Stimulated activated CD8-positive, alpha-beta memory T cell treated with anti-CD3 and anti-CD28 coated beads, Interleukin-2, amount 100 ng/mL, for 1 hour (primary cell): ENCODE results near the gene NNMT.
"Not testable (repeated sequence)": the region's sequence is repeated elsewhere in the genome, so short reads cannot be mapped to it uniquely, and the experiment has no call there.

ENCODE experiments used
- DNase-seq, 2 donors: peaks; one replicate each; pipeline ENCODE4 v3.0.0-alpha.2; 2020; ENCODE audit warnings: low read depth in 2 of 2

The NNMT gene

DNA sequence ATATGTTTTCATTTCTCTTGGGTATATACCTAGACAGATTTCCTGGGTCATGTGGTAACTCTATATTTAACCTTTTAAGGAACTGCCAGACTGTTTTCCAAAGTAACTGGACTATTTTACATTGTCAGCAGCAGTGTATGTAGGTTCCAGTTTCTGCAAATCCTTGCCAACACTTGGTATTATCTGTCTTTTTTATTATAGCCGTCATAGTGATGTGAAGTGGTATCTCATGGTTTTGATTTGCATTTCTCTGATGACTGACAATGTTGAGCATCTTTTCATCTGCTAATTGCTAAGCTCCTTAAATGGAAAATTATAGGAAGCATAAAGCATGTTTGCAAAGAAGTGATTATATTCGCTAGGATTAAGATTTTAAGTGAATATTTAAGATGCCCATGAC, 13.9 kb downstream of the NNMT start:
- DNase-seq = no peak

- no peak for DNase-seq
Measured at GRCh38 chr11:114311946-114312345, 15.7 kb downstream of the NNMT start.

DNA sequence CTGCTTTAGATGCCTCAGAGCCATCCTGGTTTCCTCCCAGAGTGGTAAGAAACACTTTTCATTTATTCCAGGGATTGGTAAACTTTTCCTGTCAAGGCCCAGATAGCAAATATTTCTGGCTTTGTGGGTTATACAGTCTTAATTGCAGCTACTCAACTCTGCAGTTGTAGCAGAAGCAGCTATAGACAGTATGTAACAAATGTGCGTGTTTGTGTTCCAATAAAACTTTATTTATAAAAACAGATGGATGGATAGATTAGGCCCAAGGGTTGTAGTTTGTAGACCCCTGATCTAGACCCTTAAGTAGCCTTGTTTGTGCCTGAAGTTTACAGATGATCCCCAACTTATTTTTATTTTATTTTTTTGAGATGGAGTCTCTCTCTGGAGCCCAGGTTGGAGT, 17.9 kb downstream of the NNMT start:
- DNase-seq = no peak

DNA sequence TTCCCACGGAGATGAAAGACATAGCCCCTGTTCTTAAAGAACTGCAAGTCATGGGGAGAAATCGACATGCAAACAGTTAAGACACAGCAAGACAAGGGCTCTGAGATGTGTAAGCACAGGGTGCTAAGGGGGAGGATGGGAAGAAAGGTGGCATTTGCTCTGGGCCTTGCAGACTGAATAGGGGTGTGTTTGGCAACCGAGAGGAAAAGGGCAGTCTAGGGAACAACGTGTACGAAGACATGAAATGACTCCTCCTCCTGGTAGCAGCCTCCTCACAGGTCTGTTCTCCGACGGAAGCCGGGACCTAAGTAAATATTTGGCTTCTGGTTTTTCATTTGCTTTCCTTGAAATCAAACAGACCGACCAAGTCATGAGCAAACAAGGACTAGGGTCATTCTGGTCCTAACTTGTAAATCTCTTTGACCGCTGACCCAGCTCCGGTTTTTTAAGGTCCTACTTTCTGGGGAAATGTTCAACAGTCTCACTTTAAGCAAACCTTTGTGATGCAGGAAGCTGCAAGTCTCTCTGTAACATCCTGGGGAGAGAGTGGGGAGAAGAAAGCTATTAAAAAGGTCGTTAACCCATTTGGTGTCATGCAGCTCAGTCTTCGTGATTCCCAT, 19.7 kb downstream of the NNMT start:
- DNase-seq = no peak

- DNase-seq = no peak
Measured at GRCh38 chr11:114316980-114317786, 21.0 kb downstream of the NNMT start.

- DNase-seq = no peak
Measured at GRCh38 chr11:114317787-114318137, 21.6 kb downstream of the NNMT start.

- no peak for DNase-seq
Measured at GRCh38 chr11:114318361-114318760, 22.2 kb downstream of the NNMT start.

DNA sequence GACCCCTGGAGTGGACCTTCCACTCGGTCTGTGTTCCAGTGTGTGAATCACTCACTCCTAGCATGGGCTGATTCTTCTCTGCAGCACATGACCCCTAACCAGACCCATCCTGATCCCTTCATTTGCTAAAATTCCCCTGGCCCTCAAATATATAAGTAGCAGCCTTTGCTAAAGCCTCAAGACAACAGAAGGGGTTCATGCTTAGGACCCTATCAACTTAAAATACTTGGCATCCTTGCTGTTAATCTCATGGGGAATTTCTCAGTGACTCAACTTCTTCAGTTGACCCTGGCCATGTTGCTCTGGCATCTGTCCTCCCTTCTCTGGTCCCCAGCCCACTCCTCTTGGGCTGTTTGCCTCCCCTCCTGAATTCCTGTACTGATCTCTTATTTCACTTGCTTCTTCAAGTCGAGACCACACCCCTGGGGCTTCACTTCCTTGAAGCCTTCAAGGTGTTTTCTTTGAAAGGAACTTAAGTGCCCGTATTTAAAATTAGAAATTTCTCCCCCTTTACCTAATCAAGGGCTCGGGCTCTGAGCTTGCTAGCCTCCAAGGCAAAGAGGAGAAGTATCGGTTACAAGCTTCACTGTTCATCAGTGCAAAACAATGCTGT, 23.6 kb downstream of the NNMT start:
- no peak for DNase-seq

- DNase-seq = no peak
Measured at GRCh38 chr11:114321621-114322257, 25.5 kb downstream of the NNMT start.

DNA sequence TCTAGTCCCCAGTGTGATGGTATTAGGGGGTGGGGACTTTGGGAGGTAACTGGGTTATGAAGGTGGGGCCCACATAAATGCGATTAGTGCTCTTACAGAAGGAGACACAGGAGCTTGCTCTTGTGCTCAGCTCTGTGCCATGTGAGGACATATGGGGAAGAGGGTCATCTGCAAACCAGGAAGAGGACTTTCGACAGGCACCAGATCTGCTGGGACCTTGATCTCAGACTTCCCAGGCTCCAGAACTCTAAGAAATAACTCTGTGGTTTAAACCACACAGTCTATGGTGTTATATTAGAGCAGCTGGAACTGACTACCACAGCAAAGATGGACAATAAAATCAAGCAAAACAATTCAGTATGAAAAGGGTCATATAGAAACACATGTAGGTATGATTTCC, 26.7 kb downstream of the NNMT start:
- no peak for DNase-seq

DNA sequence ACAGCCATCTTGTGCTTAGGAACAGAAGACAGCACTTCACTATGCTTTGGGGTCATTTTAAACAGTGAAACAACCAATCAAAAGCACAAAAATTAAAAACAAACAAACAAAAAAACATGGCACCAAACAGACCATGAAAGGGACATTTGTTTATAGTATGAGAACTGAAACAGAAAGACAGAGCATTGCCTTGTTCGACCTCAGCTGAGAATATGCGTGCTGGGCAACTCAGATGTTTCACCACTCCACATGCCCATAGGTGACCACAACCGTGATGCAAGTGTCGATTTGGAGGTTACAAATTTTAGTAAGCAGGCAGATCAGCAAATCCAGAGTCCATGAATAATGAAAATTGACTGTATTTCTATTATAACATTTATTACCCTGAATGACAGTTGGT, 30.0 kb downstream of the NNMT start:
- DNase-seq = no peak

DNA sequence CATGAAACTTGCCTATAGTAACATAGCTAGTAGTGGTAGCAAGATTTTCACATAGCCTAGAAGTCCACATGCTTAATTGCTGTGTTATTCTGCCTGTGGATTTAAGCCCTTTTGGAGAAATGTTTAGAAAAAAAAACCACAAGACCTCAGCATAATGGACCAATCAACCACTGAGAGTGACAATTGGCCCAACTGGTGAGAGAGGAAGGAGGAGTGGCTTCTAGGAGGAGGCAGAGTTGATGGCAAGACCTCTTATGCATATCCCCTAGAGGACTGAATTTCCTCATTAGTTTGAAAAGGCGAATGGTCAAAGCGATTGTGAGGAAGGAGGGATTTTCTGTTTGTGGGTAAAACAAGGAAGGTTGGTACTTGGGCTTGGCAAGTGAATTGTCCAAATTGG, 30.6 kb downstream of the NNMT start:
- DNase-seq = no peak

DNA sequence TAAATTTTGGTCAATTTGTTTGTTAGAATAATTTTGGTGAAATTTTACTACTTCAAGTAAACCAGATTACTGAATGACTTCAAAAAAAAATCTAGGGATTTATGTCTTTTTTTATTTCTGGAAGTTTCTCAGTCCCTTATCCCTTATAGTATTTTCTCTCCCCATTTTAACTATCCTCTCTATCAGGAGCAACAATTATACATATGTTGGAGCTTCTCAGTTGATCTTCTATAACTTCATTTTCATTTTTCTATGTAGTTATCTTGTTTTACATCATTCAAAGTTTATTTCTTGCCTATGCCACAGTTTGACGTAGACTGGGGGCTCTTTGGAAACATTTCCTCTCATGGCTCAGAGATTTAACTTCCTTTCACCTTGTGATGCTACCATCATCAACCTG, 34.2 kb downstream of the NNMT start:
- DNase-seq = no peak

DNA sequence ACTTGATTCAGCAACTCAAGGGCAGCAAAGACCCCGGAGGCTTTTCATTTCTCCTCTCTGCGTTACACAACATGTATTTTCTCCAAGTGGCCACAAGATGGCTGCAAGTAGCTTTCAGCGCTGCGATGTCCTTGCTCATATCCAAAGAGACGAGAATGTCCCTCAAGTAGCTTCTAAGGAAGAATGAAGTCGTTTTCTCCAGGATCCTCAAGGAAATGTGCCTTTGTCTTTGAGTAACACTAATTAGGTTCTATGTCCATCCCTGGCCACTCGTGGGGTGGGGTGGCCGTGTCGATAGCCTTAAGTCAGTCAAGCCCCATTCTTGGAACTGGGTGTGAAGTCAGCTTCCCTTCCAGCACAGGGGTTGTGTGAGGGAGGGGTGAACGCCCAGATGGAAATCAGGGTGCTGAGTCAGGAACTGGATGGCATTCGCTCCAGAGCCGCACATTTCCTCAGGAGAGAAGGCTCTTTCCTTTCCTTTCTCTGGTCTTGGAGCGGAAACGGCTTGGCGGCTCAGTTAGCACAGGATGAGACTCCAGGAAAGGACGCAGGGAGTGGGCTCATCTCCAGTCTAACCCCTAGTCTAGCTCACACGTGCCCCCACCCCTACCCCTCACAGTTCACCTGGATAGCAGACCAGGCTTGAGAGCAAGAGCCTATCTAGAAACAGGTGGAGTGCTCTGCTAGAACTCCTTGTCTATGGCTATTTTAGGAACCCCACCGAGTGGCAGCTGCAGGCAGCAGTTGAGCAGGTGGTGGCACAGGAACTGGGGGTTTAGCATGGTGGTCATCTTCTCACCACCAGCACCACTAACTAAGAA, 44.3 kb downstream of the NNMT start:
- no peak for DNase-seq

- DNase-seq = not testable (repeated sequence)
Measured at GRCh38 chr11:114341667-114342066, 45.5 kb downstream of the NNMT start.

- no peak for DNase-seq
Measured at GRCh38 chr11:114342476-114342875, 46.3 kb downstream of the NNMT start.

DNA sequence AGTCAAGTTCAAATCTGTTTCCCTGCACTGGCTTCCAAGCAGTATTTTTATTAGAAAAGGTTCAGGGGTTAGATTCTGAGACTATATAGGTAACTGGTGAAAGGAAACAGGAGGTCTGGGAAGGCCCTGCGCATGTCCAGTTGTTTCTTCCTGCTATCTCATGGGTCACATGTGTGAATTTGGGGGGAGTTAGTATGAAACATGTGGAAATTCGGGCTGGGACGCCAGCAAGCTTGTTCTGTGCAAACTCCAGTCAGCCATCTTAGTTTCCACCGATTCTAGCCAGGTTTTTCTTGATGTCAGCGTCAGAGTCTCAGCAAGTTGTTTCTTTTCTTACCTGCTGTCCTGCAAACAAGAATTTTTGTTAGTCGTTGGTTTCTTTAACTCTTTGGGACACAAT, 46.8 kb downstream of the NNMT start:
- DNase-seq = no peak

- no peak for DNase-seq
Measured at GRCh38 chr11:114343493-114343892, 47.3 kb downstream of the NNMT start.

DNA sequence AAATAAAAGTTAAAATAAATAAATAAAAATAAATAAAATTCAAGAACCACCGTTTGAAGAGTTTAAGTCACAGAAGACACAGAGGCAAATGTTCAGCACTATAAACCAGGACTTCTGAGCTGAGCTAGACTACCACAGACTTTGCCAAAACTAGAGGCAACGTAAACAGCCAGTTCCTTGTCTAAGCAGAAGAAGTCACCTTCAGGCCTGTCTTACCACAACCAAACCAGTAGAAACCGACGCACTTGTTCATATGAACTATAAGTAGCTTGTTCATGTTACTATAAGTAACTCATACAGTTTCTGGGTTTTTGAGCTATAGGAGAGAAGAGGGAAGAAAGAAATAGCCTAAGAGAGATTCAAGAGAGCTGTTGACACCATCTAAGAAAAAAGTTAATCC, 48.3 kb downstream of the NNMT start:
- DNase-seq = no peak

DNA sequence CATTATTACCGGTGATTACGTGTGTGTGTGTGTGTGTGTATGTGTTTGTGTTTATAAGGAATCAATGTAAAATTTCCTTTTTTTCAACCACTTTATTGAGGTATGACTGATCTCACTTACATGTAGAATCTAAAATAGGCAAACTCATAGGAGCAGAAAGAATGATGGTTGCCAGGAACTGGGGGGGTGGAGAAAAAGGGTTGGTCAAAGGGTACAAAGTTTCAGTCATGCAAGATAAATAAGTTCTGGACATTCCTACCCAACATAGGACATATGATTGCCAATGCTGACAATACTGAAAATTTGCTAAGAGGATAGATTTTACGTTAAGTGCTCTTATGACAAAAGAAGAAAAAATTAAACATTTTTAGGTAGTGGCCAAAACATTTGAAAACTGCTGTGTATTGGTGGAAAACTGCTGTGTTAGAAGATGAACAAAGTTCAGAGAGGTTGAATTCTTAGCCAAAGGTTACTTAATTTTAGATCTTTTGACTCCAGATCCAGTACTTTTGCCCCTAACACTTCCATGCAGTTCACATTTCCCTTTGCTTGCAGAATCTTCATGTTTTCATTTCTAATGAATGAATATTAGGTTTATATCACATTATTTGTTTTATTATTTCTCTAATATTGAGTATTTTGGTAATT, 49.5 kb downstream of the NNMT start:
- DNase-seq = no peak

DNA sequence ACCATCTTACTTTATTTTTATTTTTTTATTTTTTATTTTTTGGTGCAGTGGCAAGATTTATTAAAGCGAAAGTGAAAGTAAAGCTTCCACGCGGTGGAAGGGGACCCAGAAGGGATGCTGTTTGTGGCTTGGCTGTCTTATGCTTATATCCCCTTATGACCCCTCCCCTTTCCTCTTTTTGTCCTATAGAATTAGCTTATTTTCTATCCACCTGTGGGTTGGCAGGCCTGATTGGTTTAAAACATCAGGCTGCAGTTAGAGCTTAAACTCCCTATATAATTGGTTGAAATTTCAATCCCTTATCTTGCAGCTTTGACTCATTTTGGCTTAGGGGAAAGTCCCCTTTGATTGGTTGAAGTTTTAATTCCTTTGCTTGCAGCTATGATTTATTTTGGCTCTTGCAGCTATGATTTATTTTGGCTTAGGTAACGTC, 50.5 kb downstream of the NNMT start:
- DNase-seq = no peak
